ENCODE data around the gene CD248. TPM values are rescaled to one million over a fixed set of nuclear protein-coding genes. Genes with fewer than 3 reads are reported as not detected.
"Not testable (repeated sequence)": the region's sequence is repeated elsewhere in the genome, so short reads cannot be mapped to it uniquely, and the experiment has no call there.

Gene CD248, protein sequence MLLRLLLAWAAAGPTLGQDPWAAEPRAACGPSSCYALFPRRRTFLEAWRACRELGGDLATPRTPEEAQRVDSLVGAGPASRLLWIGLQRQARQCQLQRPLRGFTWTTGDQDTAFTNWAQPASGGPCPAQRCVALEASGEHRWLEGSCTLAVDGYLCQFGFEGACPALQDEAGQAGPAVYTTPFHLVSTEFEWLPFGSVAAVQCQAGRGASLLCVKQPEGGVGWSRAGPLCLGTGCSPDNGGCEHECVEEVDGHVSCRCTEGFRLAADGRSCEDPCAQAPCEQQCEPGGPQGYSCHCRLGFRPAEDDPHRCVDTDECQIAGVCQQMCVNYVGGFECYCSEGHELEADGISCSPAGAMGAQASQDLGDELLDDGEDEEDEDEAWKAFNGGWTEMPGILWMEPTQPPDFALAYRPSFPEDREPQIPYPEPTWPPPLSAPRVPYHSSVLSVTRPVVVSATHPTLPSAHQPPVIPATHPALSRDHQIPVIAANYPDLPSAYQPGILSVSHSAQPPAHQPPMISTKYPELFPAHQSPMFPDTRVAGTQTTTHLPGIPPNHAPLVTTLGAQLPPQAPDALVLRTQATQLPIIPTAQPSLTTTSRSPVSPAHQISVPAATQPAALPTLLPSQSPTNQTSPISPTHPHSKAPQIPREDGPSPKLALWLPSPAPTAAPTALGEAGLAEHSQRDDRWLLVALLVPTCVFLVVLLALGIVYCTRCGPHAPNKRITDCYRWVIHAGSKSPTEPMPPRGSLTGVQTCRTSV
- not detected in 2 replicates for total RNA-seq (2014; rRNA removed; shearing (Covaris generic))
- polyA plus RNA-seq (2015; cell fraction: cytosol; rRNA removed), result not detected in 2 replicates
- not detected in 2 replicates for polyA plus RNA-seq (2015; cell fraction: nucleus; rRNA removed)

DNA sequence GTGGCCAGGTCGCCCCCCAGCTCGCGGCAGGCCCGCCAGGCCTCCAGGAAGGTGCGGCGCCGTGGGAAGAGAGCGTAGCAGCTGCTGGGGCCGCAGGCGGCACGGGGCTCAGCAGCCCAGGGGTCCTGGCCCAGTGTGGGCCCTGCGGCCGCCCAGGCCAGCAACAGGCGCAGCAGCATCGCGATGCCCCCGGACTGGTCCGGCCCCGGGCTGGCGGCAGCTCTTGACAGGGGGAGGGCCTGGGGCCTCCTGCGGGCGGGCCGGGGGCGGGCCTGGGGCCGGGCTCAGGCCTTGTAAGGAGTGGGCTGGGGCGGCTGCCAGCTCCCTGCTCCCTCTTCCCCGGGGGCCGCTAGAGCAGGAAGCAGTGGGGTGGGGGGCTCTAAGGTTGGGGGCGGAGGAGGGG lies at the start of gene CD248:
CD248 (minus strand) TSS at position 196 of the 403 bp plus-strand sequence; CDS start at position 179, 17 bp downstream.
- no peak for DNase-seq (ENCODE audit: low read depth)

DNA sequence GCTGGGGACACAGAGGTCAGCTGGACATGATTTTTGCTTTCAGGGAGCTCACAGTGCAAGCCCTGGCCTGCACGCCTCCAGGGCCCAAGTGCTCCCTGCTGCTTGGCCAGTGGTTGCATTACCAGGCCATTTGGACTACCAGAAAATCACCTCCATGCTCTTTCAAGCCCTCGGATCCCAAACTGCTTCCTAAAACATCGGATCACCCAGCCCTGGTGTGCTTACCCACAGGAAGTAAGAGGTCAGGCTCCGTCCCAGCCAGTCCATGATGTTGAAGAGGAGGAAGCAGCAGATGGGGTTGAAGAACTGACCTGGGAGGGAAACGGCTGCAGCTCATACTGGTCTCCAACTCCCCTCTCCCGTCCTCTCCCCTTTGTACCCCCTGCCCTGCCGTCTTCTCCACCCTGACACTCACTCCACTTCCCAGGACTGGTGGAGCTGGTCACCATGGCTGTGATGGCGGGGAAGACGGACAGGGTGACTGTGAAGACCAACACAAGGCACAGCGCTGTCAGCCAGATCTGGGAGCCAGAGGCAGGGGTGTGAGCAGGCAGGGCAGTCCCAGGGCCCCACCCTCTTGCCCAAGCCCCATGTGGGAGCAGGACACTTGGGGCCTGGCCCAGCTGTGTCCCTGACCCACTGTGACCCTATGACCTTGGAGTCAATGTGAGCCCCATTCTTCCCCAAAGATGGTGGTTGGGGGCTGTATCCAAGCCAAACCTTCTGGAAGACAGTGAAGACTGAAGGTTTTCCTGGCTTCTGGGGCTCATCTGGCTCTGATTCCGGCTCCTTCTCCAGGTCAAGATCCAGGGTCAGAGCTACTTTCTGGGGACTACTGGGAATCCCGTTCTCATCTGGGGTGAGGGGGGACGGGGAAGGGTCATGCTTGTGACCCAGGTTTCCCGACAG lies 49.1 kb upstream of the CD248 start:
- no peak for DNase-seq (ENCODE audit: low read depth)

DNA sequence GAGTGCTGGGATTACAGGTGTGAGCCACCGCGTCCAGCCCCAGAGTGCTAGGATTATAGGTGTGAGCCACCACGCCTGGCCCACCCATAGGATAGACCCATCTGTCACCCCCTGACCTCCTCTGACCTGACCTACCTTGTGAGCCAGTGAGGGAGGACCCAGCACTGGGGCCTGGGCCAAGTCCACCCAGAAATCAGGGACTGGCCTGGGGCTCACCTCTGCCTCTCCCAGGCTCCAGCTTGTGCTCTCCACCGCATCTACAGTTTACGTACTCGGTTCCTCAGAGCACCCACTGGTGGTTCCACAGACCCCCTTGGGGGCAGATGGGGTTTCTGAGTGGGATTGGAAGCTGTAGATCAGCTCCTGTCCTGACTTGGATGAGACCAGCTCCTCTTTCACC lies 48.3 kb upstream of the CD248 start:
- DNase-seq (ENCODE audit: low read depth), result no peak

DNA sequence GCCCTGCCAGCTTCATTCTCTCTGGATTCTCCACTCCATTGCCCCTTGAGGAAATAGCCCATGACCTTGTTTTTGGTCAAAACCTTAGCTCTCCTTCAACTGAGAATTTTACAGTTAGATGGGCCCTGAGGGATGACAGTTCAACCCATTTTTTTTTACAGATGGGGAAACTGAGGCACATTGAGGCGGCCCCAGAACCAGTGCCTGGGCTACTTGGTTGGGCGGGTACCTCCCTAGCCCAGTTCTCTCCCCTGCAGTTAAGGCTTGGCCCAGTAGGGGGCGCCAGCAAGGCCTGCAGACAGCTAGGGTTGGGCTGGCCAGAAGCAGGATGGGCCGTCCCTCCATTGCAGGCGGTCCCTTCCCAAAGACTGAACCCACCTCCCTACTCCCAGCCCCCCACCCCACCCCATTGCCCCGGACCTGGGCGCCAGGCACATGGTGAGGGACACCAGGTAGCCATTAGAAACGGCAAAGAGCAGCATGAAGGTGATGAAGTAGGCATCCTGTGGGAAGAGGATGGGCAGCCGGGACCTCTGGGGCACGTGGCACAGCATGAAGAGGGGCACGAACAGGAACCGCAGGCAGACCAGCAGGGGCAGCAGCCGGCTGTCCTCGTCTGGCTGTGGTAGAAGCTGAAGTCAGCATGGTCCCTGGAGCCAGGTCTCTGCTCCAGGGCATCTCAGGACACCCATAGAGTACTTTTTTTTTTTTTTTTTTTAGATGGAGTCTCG lies 47.1 kb upstream of the CD248 start:
- no peak for DNase-seq (ENCODE audit: low read depth)

DNA sequence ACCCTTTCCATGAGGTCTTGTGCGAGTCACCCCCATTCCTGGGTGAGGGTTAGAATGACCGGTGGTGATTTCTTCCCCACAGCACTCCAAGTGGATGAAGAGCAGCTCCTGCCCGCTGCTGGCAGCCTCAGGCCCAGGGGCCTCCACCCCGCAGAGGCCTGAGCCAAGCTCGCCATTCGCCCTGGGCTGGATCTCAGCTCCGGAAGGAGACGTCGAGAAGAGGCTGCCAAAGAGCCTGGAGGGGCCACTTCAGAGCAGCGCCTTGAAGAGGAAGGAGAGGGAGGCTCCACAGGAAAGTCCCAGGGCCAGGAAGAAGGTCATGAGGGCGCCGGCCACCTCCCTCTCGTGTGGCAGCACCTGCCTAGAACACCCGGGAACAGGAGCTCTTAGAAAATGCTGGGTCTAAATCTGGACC lies 46.4 kb upstream of the CD248 start:
- no peak for DNase-seq (ENCODE audit: low read depth)

DNA sequence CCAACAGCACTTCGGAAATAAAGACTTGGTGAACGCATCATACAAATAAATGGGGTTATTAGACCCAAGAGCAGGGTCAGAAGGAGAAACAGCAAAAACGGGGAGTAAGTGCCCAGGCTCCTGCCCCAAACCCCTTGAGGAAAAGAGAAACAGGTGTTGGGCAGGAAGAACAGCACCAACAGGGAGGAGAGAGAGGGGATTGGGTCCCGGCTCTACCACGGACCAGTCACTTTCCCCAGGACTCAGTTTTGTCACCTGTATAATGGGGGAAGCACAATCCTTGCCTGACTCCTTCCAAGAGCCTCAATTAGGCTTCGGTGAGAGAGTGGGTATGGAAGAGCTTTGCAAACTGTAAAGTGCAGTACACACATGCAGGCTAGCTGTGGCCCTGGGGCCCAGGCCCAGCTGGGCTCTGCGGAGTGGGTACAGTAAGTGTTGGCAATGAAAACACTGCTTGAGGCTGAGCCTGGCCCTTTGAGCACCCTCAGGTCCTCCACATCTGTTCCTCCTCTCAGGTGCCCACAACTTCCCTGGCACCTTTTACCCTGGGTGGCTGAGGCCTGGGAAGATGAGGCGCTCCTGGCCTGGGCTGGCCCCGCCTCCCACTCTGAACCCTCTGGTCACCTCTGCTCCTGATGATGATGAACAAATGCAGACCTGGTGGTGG lies 45.8 kb upstream of the CD248 start:
- DNase-seq (ENCODE audit: low read depth), result no peak

DNA sequence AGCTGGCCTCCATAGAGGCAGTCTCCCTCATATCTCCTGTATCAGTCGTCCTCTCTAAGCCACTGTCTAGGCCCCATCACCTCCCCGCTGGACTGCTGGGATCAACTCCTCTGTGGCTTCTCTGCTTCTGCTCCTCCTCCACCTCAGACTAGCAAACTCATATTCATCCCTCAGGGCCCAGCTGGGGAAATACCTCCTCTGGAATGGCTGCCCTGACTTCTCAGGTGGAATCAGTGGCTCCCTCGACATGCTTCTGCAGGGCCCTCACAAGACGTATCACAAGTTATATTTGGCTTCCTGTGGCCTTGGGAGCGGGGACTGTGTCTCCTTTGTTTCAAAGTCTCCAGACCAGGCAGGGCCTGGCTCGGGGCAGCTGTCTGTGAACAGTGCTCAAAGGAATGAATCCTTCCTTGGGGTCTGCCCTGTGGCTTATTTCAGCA lies 44.7 kb upstream of the CD248 start:
- no peak for DNase-seq (ENCODE audit: low read depth)

DNA sequence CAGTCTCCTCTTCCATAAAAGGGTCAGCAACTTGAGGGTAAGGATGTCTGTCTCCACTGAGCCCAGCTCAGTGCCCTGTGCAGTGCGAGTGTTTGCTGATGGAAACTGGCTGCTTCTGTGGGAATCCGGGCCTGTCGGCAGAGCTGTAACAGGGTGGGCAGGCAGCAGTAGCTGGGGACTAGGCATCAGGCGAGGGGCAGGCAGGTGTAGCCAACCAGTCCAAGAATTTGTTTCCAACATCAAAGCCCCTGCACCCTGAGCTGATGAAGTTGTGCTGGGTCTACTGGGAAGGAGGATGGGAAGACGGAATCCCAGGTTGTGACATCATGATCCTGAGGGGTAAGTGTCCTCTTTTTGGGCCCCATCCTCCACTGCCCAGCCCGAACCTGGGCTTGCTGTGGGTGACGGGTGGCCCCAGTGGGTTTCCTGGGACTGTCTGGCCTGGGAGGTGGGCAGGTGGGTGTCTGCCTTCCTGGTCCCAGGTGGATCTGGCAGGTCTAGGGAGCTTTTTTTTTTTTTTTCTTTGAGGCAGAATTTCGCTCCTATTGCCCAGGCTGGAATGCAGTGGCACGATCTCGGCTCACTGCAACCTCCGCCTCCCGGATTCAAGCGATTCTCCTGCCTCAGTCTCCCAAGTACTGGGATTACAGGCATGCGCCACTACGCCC lies 43.7 kb upstream of the CD248 start:
- no peak for DNase-seq (ENCODE audit: low read depth)

DNA sequence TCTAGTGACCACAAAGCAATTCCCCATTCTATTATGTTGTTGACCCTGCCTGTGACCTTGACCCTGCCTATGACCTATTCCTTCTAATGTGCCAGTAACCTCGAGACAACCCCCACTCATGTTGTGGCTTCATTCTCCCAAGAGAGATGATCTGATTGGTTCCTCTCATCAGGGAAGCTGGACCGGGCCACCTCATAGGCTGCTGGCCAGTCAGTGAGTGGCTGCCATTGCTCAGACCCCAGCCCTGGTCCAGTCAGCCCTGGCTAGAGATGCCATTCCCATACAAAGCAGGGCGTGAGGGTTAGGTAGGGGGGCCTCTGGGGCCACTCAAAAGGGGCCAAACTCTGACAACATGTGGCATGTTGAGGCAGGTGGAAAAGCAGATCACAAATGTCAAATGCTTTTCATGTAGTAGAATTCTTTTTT lies 42.8 kb upstream of the CD248 start:
- DNase-seq (ENCODE audit: low read depth), result no peak

DNA sequence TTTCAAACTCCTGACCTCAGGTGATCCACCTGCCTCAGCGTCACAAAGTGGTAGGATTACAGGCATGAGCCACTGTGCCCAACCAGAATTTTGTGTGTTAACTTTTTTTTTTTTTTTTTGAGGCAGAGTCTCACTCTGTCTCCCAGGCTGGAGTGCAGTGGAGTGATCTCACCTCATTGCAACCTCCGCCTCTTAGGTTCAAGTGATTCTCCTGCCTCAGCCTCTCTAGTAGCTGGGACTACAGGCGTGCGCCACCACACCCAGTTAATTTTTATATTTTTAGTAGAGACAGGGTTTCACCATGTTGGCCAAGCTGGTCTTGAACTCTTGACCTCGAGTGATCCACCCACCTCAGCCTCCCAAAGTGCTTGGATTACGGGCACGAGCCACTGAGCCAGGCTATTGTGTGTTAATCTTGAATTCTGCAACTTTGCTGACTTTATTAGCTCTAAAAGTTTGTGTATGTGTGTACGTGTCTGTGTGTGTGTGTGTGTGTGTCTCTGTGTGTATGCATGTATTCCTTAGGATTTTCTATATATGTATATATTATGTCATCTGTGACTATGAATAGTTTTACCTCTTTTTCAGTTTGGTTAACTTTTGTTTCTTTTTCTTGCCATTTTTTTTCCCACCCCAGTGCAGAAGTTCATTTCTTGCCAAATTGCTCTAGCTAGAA lies 33.9 kb upstream of the CD248 start:
- DNase-seq (ENCODE audit: low read depth), result not testable (repeated sequence)

DNA sequence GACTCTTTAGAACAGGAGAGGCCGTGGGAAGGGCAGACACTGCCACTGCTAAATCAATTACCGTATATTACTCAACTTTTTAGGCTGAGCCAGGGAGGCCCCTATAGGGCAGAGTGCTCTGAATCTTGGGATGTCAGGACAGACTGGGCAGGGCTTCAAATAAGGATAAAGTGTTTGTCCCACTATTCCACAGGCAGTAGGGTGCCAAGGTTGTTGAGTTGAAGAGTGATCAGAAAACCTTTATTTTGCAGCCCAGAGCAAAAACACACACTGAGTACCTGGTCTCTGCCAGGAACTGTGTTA lies 32.2 kb upstream of the CD248 start:
- DNase-seq (ENCODE audit: low read depth), result no peak

DNA sequence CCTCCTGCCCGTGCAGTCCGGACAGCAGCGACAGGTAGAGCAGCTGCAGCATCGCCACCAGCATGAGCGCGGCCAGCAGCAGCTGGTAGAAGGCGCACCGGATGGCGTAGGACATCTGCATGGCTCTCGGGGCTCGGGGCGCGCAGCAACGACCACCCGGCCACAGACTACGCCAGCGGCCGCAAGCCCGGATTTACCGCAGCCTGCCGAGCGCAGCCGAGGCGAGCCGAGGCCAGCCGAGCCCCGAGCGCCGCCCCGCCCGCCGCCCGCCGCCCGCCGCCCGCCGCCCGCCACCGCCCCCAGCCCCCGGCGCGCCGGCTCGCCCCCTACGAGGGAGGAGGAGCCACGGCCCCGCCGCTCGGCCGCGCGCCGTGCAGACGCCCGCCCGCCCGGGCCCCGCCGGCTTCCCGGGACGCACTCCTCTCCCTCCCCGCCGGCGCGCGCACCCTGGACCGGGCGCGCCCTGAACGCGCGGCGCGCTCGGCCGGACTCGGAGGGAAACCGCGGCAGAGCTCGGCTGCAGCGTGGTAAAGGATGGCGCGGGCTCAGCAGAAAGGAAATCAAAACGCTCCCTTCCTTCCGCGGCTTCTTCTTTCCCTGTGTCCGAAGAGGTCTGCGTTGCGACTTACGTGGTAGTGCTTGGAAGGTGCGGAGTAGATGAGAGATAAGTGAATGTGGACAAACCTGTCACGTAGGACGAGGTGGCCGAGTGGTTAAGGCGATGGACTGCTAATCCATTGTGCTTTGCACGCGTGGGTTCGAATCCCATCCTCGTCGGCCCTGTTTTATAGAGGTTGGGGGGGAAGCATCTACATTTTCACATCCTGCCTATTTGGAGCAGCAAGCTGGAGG lies 30.8 kb upstream of the CD248 start, which contains the start of gene B4GAT1:
B4GAT1 (minus strand) TSS at position 205 of the 852 bp plus-strand sequence; CDS start at position 121, 84 bp downstream.
- DNase-seq (ENCODE audit: low read depth), result peak; percentile 93

DNA sequence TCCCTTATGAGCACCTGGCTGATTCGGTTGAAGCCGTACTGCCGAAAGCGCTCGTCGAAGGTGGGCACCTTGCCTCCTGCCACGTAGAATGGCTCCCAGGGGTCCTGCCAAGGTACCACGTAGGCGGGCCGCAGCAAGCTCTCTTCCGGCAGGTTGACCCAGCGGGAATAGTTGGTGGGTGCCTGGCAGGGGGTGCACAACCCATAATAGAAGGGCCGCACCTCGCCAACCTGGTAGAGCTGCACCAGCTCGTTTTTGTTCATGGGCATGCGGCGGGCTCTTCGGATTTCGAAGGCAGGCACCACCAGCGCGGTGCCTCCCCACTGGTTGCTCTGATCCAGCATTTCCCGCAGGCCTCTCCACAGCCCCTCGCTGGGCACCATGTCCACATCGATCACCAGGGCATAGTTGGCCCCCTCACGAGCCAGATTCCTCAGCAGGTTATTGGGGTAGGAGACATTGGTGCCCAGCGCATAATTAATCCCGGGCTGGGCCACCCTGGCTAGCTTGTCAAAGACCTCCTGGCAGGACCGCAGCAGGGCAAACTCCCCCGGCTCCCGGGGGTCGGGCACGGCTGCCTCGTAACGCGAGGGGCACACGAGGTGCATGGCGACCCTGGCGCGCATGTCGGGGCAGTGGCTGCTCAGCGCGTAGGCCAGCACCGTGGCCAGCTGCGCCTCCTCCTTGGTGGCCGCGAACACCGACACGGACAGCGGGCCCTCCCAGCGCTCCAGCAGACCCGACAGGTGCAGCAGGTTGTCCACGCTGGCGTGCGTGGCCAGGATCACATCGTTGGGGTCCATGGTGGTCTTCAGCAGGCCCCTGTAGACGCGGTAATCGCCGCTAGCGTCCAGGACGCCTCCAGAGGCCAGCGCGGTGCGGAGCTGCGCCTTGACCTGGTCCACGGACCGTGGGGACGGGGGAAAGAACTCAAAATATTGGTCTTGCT lies 29.9 kb upstream of the CD248 start:
- DNase-seq (ENCODE audit: low read depth), result no peak

DNA sequence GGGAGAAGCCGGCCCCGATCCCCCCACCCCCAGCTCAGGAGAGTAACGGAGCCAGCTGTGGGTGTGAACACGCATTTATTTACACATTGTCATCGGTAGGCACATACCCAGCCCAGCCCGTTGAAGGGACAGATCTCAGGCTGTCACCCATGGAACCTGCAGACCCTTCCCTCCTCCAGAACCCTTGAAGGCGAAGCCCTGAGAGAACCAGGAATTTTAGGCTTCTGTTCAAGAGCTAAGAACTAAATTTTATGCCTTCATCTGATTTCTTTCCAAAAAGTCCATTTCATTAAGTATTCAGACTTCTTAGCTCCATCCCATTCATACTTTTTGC lies 28.4 kb upstream of the CD248 start:
- DNase-seq (ENCODE audit: low read depth), result no peak

DNA sequence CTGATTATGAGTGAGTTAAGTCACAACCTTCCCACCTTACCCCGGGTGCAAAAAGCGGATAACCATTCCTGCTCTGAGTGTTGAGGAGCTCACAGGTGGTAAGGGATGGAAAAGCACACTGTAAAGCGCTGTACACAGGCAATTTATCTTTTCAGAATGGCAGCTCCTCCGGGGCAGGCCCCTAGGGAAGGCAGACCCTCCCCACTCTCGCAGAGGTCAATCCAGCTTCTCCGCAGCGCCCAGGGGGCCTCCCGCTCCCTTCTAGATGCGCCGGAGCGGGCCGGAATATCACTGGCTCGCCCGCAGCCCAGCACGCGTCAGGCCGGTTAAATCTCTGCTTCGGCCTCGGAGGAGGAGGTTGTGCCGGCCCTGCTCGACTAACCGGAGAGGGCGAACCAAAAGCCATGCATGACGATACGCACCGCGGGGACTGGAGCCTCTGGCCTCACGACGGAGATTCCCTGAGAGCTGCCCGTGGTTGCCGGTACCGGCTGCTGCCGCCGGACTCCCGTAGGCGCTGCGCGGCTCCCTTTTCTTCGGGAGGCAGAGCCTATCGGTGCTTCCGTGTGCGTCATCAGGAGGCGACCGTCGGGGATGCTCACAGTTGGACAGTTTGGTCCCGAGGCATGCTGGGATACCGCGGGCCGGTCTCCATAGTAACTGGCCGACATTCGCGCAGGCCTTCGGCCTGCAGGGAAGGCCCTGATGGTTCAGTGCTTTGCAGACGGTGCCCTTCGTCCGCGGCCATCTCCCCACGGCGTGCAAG lies 27.9 kb upstream of the CD248 start, which contains the start of gene BRMS1:
BRMS1 (minus strand) TSS at position 555 of the 766 bp plus-strand sequence. CDS start 2,870 bp downstream, outside the sequence.
- peak; percentile 92 for DNase-seq (ENCODE audit: low read depth)

DNA sequence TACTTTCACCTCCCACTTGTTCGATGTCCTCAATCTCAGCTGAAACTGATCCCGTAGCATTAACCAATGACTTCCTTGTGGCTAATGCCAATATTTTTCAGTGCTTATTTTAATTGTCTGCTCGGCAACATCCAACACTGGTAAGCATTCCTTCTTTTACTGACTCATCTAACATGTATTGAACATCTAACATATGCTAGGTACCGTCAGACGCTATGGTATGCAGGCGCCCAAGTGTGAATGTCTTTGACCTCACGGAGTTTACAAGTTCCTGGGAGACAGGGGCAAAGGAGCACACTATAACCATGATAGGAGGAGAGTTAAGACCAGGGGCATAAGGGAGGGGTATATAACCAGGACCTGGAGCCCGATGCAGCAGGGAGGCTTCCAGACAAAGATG lies 26.3 kb upstream of the CD248 start:
- no peak for DNase-seq (ENCODE audit: low read depth)
